Esophagus mucosa (tissue), 1 donor: ENCODE results near the gene APOC3. TPM values are rescaled to one million over a fixed set of nuclear protein-coding genes. Genes with fewer than 3 reads are reported as not detected.

Experiments used
- ATAC-seq: fragments of 200-7000 bp; cut with Tn5 transposase; one replicate; pipeline ENCODE4 v1.9.1; 2020
- total RNA-seq: library from RNA; stranded (reverse); gene quantifications from one replicate; pipeline ENCODE4 v1.2.4, GENCODE V29; 2023
- donor health status: DM: yes; HTN: yes; CAD: no.

APOC3 gene
- total RNA-seq, 1 donor from 2014 or later = 0.52 TPM

GRCh38 chr11:116807601-116808261 is 22.0 kb upstream of the APOC3 start:
- ATAC-seq = no peak

GRCh38 chr11:116808262-116809175 is 21.2 kb upstream of the APOC3 start:
- ATAC-seq = peak; percentile 18

- no peak for ATAC-seq
Measured at GRCh38 chr11:116811194-116811593, 18.5 kb upstream of the APOC3 start.

- no peak for ATAC-seq
Measured at GRCh38 chr11:116812109-116812508, 17.6 kb upstream of the APOC3 start.

GRCh38 chr11:116813170-116813569 is 16.5 kb upstream of the APOC3 start:
- ATAC-seq = no peak

GRCh38 chr11:116813781-116814471 is 15.8 kb upstream of the APOC3 start:
- no peak for ATAC-seq

- no peak for ATAC-seq
Measured at GRCh38 chr11:116814502-116814901, 15.2 kb upstream of the APOC3 start.

GRCh38 chr11:116819049-116819448 is 10.7 kb upstream of the APOC3 start:
- ATAC-seq = no peak

GRCh38 chr11:116821050-116821918 is 8.4 kb upstream of the APOC3 start:
- ATAC-seq = no peak

- ATAC-seq = no peak
Measured at GRCh38 chr11:116822575-116822974, 7.1 kb upstream of the APOC3 start.

- no peak for ATAC-seq
Measured at GRCh38 chr11:116823031-116823843, 6.5 kb upstream of the APOC3 start, which contains the start of gene APOA4. TSS of gene APOA4 (minus strand) at chr11:116823304. CDS start at chr11:116823191, 113 bp downstream.

GRCh38 chr11:116825434-116825833 is 4.3 kb upstream of the APOC3 start:
- ATAC-seq = no peak

- no peak for ATAC-seq
Measured at GRCh38 chr11:116825854-116826750, 3.6 kb upstream of the APOC3 start.

GRCh38 chr11:116826751-116827431 is 2.8 kb upstream of the APOC3 start:
- no peak for ATAC-seq

GRCh38 chr11:116827461-116827860 is 2.2 kb upstream of the APOC3 start:
- no peak for ATAC-seq

- no peak for ATAC-seq
Measured at GRCh38 chr11:116828632-116829524, 829 bp upstream of the APOC3 start.

GRCh38 chr11:116830184-116830912 is 641 bp downstream of the APOC3 start:
- ATAC-seq = no peak
